ENCODE data around the gene ANKDD1B. TPM values are rescaled to one million over a fixed set of nuclear protein-coding genes. Genes with fewer than 3 reads are reported as not detected.

The ANKDD1B gene
- total and polyA plus RNA-seq, 2 experiments from 2014 or later = 0.40 to 0.73 TPM

- H3K4me3 ChIP-seq = no peak overlapping the region
- no peak for TF ChIP-seq ZNF114 (CRISPR knock-in tag; IDR thresholded peaks at IDR 0.05)
- no peak for TF ChIP-seq ZNF331 (CRISPR knock-in tag; IDR thresholded peaks at IDR 0.05; ENCODE audit: low read depth)
- no peak for TF ChIP-seq EZH2phosphoT487 (IDR thresholded peaks at IDR 0.05; ENCODE audit: unreplicated experiment)
- no peak for TF ChIP-seq STAT1 (IDR thresholded peaks at IDR 0.05; ENCODE audit: unreplicated experiment)
- Mint-ChIP-seq H3K27me3 (ENCODE audit: insufficient read depth, low read depth, poor library complexity) (peaks cover 1% of the 10 kb centered on the region), H3K9me3 (no peaks in the 10 kb centered on the region), H3K27ac (no peak overlapping the region), H3K36me3 (ENCODE audit: low read depth) (no peaks in the 10 kb centered on the region), H3K4me3 (no peak overlapping the region), H3K4me1 (peaks cover 9% of the 10 kb centered on the region; the same call in 2 of the 3 replicates)
- H3K27me3 ChIP-seq (ENCODE audit: insufficient read depth) = no peaks in the 10 kb centered on the region
- no peak for DNase-seq (ENCODE audit: low spot score)
- no peak overlapping the region for H3K4me2 ChIP-seq
- peaks cover 7% of the 10 kb centered on the region for H3K4me1 ChIP-seq (ENCODE audit: insufficient read depth)
- no peak for ATAC-seq
- H3K36me3 ChIP-seq (ENCODE audit: insufficient read depth) = no peaks in the 10 kb centered on the region
- no peak overlapping the region for H3K27ac ChIP-seq (ENCODE audit: low read depth)
- 0 out of 2 replicates have a peak, but pooled peaks cover 6% of the 10 kb centered on the region for H3K9me2 ChIP-seq (ENCODE audit: insufficient read depth)
- no peaks in the 10 kb centered on the region for H3F3A ChIP-seq (replicated peaks; ENCODE audit: low read depth)
- no peaks in the 10 kb centered on the region for H4K20me1 ChIP-seq (replicated peaks; ENCODE audit: insufficient read depth)
- peak overlapping the region; percentile 19; the same call in 1 of the 2 replicates for H2AFZ ChIP-seq
- no peaks in the 10 kb centered on the region for H3K79me2 ChIP-seq (replicated peaks; ENCODE audit: insufficient read depth)
These were observed 5.8 kb downstream of the ANKDD1B start for GRCh38 chr5:75616971-75617621.

GRCh38 chr5:75617736-75618352 is 6.6 kb downstream of the ANKDD1B start:
- no peaks in the 10 kb centered on the region for H3K27me3 ChIP-seq (ENCODE audit: insufficient read depth)
- H3K4me1 Mint-ChIP-seq = peaks cover 9% of the 10 kb centered on the region; the same call in 2 of the 3 replicates
- H3F3A ChIP-seq (replicated peaks; ENCODE audit: low read depth) = no peaks in the 10 kb centered on the region
- no peak overlapping the region for H3K27ac ChIP-seq (ENCODE audit: low read depth)
- H3K9me3 Mint-ChIP-seq = no peaks in the 10 kb centered on the region
- TF ChIP-seq ETS1 (IDR thresholded peaks at IDR 0.05) (no peak), CTCF (conservative IDR thresholded peaks at IDR 0.05; ENCODE audit: low read depth in 2 of 2) (no peak), ZNF462 (CRISPR knock-in tag; IDR thresholded peaks at IDR 0.05) (no peak)
- H3K36me3 Mint-ChIP-seq (ENCODE audit: low read depth) = no peaks in the 10 kb centered on the region
- no peaks in the 10 kb centered on the region for H3K79me2 ChIP-seq (replicated peaks; ENCODE audit: insufficient read depth)
- no peak overlapping the region for H3K4me3 Mint-ChIP-seq
- ATAC-seq (no peak), DNase-seq (ENCODE audit: low spot score) (no peak)
- H3K4me1 ChIP-seq (ENCODE audit: insufficient read depth) = peaks cover 7% of the 10 kb centered on the region
- H3K36me3 ChIP-seq (ENCODE audit: insufficient read depth) = no peaks in the 10 kb centered on the region
- no peak overlapping the region for H3K4me2 ChIP-seq
- peaks cover 3% of the 10 kb centered on the region for H3K27me3 Mint-ChIP-seq (ENCODE audit: insufficient read depth, low read depth, poor library complexity)
- no peaks in the 10 kb centered on the region for H4K20me1 ChIP-seq (replicated peaks; ENCODE audit: insufficient read depth)
- 0 out of 2 replicates have a peak, but pooled peaks cover 6% of the 10 kb centered on the region for H3K9me2 ChIP-seq (ENCODE audit: insufficient read depth)
- no peak overlapping the region for H3K27ac Mint-ChIP-seq
- H2AFZ ChIP-seq = no peak overlapping the region
- H3K4me3 ChIP-seq = no peak overlapping the region

All from GM23338 (cell line).